Right lobe of liver (tissue), 4 donors: Measurements from ENCODE around the gene FGF14.

ENCODE experiments used
- CTCF ChIP-seq, 4 donors: fragments of 200-600 bp in 3 of 4; fragments of 450-650 bp in 1 of 4; IDR thresholded peaks; one replicate each; pipeline versions ENCODE4 v1.5.1 to v1.8.0; 2016 to 2022; ENCODE audit warnings: antibody characterized with exemption in 4 of 4, mild to moderate bottlenecking in 2 of 4
- POLR2A ChIP-seq: fragments of 450-650 bp; IDR thresholded peaks from one replicate; pipeline ENCODE4 v1.6.1; 2017; ENCODE audit warnings: antibody characterized with exemption, mild to moderate bottlenecking
- donor health status: DM: no; HTN: no; CAD: no.
- donor health status: DM: no; HTN: no; CAD: no.
- donor health status: DM: no; HTN: yes; CAD: no.

- TF ChIP-seq POLR2A (no peak), CTCF (IDR thresholded peaks at IDR 0.05) (no peak)
Observed at GRCh38 chr13:102395939-102396338, 5.9 kb downstream of the FGF14 start.
